Astrocyte of the cerebellum (primary cell): ENCODE measurements around the gene FAAP100.

Source experiments
- DNase-seq: peaks from one replicate; pipeline ENCODE4 v3.0.0-alpha.2; 2011; ENCODE audit warnings: low read depth
- H3K4me3 ChIP-seq: 2 replicates; pipeline ENCODE4 v1.5.1; 2011; ENCODE audit warnings: mild to moderate bottlenecking, low read depth, low read length, moderate library complexity
- CTCF ChIP-seq: IDR thresholded peaks from 2 replicates; pipeline ENCODE4 v1.5.1; 2012; ENCODE audit warnings: low read length, low read depth, moderate library complexity, mild to moderate bottlenecking; ENCODE audit errors: missing control alignments
- in situ Hi-C: cut with HindIII; loops from 2 replicates; pipeline ENCODE4 v1.10.0; 2017; ENCODE audit warnings: low sequenced_read_pairs

Gene FAAP100

GRCh38 chr17:81539571-81539900 is 12.6 kb downstream of the FAAP100 start:
- no peak for TF ChIP-seq CTCF
- no peak for DNase-seq
- in situ Hi-C loops = no loop called here
- no peak overlapping the region for H3K4me3 ChIP-seq

- DNase-seq = no peak
- no peak for TF ChIP-seq CTCF
- in situ Hi-C loops = no loop called here
- no peak overlapping the region for H3K4me3 ChIP-seq
Observed at GRCh38 chr17:81538651-81539570, 13.2 kb downstream of the FAAP100 start.

GRCh38 chr17:81537856-81538555 is 14.1 kb downstream of the FAAP100 start:
- H3K4me3 ChIP-seq = no peak overlapping the region
- no peak for TF ChIP-seq CTCF
- DNase-seq = no peak
- in situ Hi-C loops = no loop called here

- in situ Hi-C loops = no loop called here
- TF ChIP-seq CTCF = peak; percentile 58
- H3K4me3 ChIP-seq = no peak overlapping the region
- DNase-seq = no peak
Observed at GRCh38 chr17:81537343-81537855, 14.8 kb downstream of the FAAP100 start.

GRCh38 chr17:81536299-81537290 is 15.6 kb downstream of the FAAP100 start:
- DNase-seq = no peak
- no peak overlapping the region for H3K4me3 ChIP-seq
- in situ Hi-C loops = no loop called here
- no peak for TF ChIP-seq CTCF
